IPS DF 6.9 (cell line): Measurements from ENCODE around the gene SMIM41.

Experiments used
- DNase-seq: peaks from one replicate; pipeline ENCODE4 v3.0.0-alpha.2; 2013; ENCODE audit warnings: low read depth, low spot score
- H3K27ac ChIP-seq: one replicate; pipeline ENCODE4 v1.5.1; 2013; ENCODE audit warnings: low read length, control low read depth
- H3K27me3 ChIP-seq: 2 replicates; pipeline ENCODE4 v1.6.1; 2013; ENCODE audit warnings: mild to moderate bottlenecking, low read length; ENCODE audit not compliant: control insufficient read depth, insufficient read depth
- H3K36me3 ChIP-seq: 2 replicates; pipeline ENCODE4 v1.6.1; 2013; ENCODE audit warnings: low read length; ENCODE audit not compliant: control insufficient read depth, insufficient read depth
- H3K4me1 ChIP-seq: 2 replicates; pipeline ENCODE4 v1.6.1; 2013; ENCODE audit warnings: low read length; ENCODE audit not compliant: control insufficient read depth, insufficient read depth
- H3K4me3 ChIP-seq: 2 replicates; pipeline ENCODE4 v1.5.1; 2013; ENCODE audit warnings: mild to moderate bottlenecking, low read length
- H3K9me3 ChIP-seq: 2 replicates; pipeline ENCODE4 v1.6.1; 2013; ENCODE audit warnings: low read length, inconsistent platforms; ENCODE audit not compliant: control insufficient read depth, insufficient read depth
- WGBS: extraction: QIAGEN DNeasy Blood & Tissue Kit; methylation state at CpG from one replicate; pipeline ENCODE4 v1.1.7; 2013; ENCODE audit warnings: mixed read lengths, missing lambda C conversion rate; ENCODE audit not compliant: insufficient read length, insufficient coverage; 5-methylcytosine and 5-hydroxymethylcytosine counted together

The SMIM41 gene

DNA sequence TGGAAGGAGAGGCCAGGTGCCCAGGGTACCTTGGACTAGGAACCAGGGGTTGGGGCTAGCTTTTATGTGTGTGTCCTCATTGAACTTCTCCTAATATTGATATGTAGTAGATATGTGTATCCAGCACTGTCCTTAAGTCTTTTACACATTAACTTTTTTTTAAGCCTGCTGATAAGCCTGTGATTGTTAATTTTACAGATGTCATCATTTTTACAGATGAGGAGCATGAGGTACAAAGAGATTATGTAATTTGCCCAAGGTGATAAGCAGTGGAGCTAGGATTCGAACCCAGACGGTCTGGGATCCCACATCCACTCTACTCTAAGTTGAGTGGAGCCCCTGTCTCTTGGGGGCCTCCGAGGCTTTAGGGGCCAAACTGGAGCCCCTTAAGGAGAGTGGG, 38.5 kb upstream of the SMIM41 start:
- Histone ChIP-seq H3K9me3 (no peaks in the 10 kb centered on the region), H3K4me3 (no peak overlapping the region), H3K36me3 (no peaks in the 10 kb centered on the region), H3K4me1 (peaks cover 2% of the 10 kb centered on the region; the same call in 1 of the 2 replicates), H3K27me3 (no peaks in the 10 kb centered on the region), H3K27ac (no peak overlapping the region)
- WGBS, result no CpG with 5 or more reads among the region's 3 CpGs
- DNase-seq, result no peak

DNA sequence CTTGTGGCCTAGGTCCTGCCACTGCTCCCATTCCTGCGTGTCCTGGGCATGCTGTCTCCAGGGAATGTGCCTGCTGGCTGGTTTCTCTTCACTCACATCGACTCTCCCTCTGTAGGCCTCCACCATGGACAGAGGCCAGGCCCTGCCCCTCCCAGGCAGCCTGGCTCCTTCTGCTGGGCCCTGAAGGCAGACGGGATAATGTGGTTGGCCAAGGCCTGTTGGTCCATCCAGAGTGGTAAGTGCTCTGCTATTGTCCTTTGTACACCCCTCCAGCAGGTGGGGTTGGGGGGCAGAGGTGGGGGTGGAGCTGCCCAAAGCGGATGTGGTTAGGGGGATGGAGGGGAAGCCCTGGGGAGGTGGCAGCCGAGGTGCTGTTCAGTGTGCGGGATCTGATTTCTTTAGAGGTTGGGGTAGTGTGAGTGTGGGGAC, 37.8 kb upstream of the SMIM41 start:
- Histone ChIP-seq H3K27me3 (no peaks in the 10 kb centered on the region), H3K4me3 (no peak overlapping the region), H3K27ac (no peak overlapping the region), H3K36me3 (no peaks in the 10 kb centered on the region), H3K4me1 (no peaks in the 10 kb centered on the region), H3K9me3 (no peaks in the 10 kb centered on the region)
- WGBS, result no CpG with 5 or more reads among the region's 6 CpGs
- no peak for DNase-seq

DNA sequence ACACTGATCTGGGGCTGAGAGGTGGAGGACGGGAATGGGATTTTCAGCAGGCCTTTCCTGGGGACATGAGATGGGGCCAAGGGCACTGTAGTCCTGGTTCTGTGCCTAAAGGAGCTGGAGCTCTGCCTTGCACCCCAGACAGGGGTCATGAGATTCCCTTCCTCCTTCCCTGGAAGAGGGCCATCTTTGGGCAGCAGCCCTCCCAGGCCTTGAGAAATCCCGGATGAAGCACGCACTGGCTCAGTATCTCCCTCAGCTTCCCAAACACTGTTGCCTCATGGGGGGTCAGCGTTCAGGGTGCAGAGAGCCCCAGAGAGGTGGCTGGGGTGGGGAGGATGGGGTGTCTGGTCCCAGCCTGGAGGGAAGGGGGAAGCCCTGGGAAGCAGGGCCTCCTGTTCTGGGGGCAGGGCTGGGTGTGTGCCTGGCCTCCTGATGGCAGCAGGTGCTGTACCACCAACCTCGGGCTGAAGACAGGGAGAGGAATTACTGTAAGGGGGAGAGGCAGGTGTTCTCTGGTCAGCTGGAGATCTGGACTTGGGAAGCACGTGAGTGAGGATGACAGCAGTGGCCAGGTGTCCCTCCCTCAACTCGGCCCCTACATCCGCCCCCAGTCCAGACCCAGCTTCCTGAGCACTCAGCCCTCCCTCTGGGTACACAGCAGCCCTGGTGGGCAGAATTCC, 36.7 kb upstream of the SMIM41 start:
- no CpG with 5 or more reads among the region's 8 CpGs for WGBS
- no peaks in the 10 kb centered on the region for H3K27me3 ChIP-seq
- H3K36me3 ChIP-seq, result no peaks in the 10 kb centered on the region
- H3K27ac ChIP-seq, result no peak overlapping the region
- H3K9me3 ChIP-seq, result no peaks in the 10 kb centered on the region
- no peak for DNase-seq
- no peaks in the 10 kb centered on the region for H3K4me1 ChIP-seq
- no peak overlapping the region for H3K4me3 ChIP-seq

DNA sequence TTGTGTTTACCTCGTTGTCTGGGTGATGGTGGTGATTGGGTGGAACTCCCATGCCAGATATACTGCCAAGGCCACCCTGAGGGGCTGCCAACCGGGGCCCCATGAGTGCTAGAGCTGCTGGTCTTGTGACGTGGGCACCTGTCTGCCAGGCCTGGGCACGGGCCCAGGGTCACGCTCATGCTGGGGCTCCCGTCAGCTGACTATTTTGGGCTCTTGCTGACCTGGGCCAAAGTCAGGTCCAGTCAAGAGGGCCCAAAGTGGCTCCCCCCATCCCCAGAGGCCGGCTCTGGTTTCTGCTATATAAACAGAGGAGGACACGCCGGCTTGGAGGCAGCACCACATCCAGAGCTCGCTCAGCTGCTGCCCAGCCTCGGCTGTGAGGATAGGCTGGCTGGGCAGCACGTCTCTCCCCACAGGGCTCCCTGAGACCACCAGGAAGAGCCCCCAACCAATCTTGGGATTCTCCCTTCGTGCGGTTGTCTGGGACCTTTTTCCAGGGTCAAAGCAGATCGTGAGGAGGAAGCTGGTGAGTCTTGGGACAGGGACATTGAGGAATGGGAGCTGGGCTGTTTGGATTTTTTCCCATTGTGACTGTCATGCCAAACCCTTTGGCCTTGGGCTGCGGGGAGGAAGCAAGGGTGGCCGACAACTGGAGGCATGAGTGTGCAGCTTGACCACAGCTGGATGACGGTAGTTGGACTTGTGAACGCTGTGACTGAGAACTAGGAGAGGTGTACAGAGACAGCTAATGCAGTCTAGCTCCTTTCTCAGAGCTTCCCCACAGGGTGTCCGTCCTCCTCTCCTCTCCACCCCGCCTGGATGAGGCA, 35.9 kb upstream of the SMIM41 start:
- Histone ChIP-seq H3K4me1 (no peaks in the 10 kb centered on the region), H3K27me3 (no peaks in the 10 kb centered on the region), H3K36me3 (no peaks in the 10 kb centered on the region), H3K27ac (no peak overlapping the region), H3K9me3 (no peaks in the 10 kb centered on the region), H3K4me3 (no peak overlapping the region)
- no peak for DNase-seq
- WGBS, result no CpG with 5 or more reads among the region's 21 CpGs

DNA sequence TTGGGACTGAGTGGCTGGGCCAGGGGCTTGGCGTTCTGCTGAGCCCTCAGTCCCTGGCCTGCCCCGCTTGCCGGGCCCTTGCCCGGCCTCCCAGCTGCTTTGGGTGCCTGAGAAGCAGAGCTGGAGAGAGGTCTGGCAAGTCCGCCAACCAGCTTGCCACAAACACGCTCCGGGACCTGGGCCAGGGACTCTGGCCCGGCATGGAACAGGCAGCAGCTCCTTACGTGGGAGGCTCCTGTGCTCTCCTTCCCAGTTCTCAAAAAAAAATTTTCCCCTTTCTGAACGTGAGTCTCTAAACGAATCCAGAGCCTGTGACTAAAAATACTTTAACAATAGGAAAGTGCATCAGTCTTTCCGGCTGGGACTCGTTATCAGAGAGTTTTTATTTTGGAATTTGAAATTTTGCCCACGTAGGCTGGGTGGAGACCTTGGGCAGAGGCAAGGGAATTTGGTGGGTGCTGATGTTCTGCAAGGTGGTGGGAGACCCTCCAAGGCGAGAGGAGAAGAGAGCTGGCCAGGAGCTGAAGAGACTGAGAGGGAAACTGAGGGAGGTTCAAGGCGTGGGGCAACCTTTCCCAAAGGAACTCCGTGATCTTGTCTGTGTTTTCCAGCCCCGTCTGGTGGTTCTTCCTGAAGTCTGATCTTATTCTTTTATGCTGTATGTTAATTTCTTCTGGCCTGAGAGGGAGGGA, 35.1 kb upstream of the SMIM41 start:
- WGBS, result no CpG with 5 or more reads among the region's 18 CpGs
- DNase-seq, result no peak
- Histone ChIP-seq H3K9me3 (no peaks in the 10 kb centered on the region), H3K4me1 (no peaks in the 10 kb centered on the region), H3K27ac (no peak overlapping the region), H3K27me3 (peaks cover 8% of the 10 kb centered on the region; the same call in 1 of the 2 replicates), H3K36me3 (no peaks in the 10 kb centered on the region), H3K4me3 (no peak overlapping the region)

DNA sequence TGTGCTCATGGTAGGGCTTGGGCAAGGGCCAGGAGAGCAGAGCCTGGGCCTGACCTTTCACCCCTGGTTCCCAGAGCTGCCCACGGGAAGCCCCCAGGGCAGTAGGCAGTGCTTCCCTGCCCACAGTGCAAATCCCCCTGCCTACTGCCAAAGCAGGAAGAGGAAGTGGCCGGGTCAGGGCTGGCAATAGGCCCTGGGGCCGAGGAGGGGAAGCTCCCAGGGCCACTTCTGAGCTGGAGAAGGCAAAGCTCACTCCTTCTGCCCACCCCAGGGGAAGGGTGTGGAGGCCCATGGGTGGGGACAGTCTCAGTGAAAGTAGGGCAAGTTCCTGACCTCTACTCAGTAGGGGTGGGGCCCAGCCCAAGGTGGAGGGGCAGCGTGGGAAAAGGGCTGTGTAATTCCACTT, 33.7 kb upstream of the SMIM41 start:
- no peak overlapping the region for H3K4me3 ChIP-seq
- no peak for DNase-seq
- no CpG with 5 or more reads among the region's 4 CpGs for WGBS
- H3K9me3 ChIP-seq, result no peaks in the 10 kb centered on the region
- H3K27ac ChIP-seq, result no peak overlapping the region
- H3K4me1 ChIP-seq, result no peaks in the 10 kb centered on the region
- H3K27me3 ChIP-seq, result peaks cover 16% of the 10 kb centered on the region; the same call in 1 of the 2 replicates
- no peaks in the 10 kb centered on the region for H3K36me3 ChIP-seq

DNA sequence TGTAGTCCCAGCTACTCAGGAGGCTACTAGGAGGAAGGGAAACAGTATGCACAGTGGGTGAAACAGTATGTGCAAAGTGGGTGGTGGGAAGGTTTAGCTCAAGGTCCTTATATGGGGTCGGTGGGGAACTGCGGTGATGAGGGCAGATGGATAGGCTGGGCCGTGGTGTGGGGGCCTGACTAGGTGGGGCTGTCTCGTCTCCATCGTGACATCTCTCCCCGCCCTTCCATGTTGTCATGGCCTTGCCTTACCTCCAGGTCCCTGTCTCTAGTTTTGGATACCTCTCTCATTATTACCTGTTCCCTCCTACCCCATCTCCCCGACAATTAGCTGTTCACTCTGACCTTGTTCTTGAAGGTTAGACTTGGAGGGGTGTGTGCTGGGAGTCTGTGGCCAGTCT, 32.6 kb upstream of the SMIM41 start:
- no peak for DNase-seq
- H3K27ac ChIP-seq, result no peak overlapping the region
- H3K27me3 ChIP-seq, result peaks cover 19% of the 10 kb centered on the region; the same call in 1 of the 2 replicates
- H3K9me3 ChIP-seq, result no peaks in the 10 kb centered on the region
- no peak overlapping the region for H3K4me3 ChIP-seq
- WGBS, result no CpG with 5 or more reads among the region's 7 CpGs
- H3K4me1 ChIP-seq, result no peaks in the 10 kb centered on the region
- H3K36me3 ChIP-seq, result no peaks in the 10 kb centered on the region

DNA sequence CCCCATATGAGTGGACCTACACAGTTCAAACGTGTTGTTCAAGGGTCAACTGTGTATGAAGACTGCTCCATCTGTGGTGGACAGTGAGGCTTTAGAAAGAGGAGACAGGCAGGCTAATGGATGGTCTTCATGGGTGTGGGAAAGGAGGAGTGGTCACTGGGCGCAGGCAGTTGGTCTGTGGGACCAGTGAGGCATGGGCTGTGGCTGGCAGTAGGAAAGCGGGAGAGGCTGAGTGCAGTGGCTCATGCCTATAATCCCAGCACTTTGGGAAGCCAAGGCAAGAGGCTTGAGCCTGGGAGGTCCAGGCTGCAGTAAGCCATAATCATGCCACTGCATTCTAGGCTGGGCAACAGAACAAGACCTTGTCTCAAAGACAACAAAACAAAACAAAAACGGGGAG, 30.2 kb upstream of the SMIM41 start:
- no peak for DNase-seq
- Histone ChIP-seq H3K9me3 (no peaks in the 10 kb centered on the region), H3K4me1 (no peaks in the 10 kb centered on the region), H3K27ac (no peak overlapping the region), H3K4me3 (no peak overlapping the region), H3K36me3 (0 out of 2 replicates have a peak, but pooled peaks cover 1% of the 10 kb centered on the region), H3K27me3 (peaks cover 19% of the 10 kb centered on the region; the same call in 1 of the 2 replicates)
- WGBS, result no CpG with 5 or more reads among the region's 4 CpGs

DNA sequence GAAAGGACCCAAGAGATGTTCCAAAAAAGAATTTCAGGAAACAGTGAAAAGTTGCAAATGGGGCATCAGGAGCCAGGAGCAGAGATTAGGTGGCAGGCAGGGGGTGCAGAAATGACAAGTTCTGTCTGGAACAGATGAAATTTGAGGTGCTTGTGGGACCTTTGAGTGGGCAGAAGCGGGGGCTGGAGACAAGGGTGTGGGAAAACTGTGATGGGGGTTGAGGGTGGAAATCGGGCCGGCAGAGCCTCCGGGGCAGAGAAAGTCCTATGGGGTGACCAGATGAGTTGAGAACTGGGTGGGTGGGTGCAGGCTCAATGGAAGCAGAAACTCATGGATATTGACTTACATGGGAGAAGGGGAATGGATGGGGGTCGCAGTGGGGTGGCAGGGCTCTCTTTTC, 29.8 kb upstream of the SMIM41 start:
- Histone ChIP-seq H3K9me3 (no peaks in the 10 kb centered on the region), H3K27ac (no peak overlapping the region), H3K4me3 (no peak overlapping the region), H3K4me1 (no peaks in the 10 kb centered on the region), H3K27me3 (peaks cover 19% of the 10 kb centered on the region; the same call in 1 of the 2 replicates), H3K36me3 (peaks cover 5% of the 10 kb centered on the region; the same call in 1 of the 2 replicates)
- WGBS, result no CpG with 5 or more reads among the region's 5 CpGs
- no peak for DNase-seq

DNA sequence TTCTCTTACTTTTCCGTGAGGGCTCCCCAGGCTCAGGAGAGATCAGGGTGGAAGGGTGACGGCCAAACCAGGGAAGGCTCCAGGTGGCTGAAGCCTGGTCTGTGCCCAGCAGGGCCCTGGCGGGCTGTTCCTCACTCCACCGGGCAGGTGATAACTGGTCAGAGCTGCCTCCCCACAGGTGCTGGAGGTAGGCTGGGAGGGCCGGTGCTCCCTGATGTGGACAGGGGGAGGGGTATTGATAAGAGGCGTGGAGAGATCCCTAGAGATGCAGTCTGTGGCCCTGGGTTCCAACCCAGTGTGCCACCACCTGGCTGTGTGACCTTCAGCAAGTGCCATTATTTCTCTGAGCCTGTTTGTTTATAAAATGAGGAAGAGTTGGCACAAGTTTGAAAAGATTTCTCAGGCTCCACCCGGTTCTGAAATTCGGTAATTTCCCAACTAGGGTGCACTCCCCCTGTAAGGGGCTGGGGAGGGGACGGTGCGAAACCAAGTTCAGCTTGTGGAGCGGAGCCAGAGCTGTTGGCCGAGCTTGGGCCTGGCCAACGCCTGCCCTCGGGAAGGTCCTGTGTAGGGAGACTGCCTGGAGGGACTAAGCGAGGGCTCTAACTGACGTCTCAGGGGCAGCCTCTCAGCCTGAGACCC, 29.3 kb upstream of the SMIM41 start:
- Histone ChIP-seq H3K36me3 (peaks cover 6% of the 10 kb centered on the region; the same call in 1 of the 2 replicates), H3K27ac (no peak overlapping the region), H3K4me3 (peak overlapping the region; percentile 28; the same call in 1 of the 2 replicates), H3K4me1 (no peaks in the 10 kb centered on the region), H3K9me3 (no peaks in the 10 kb centered on the region), H3K27me3 (peaks cover 19% of the 10 kb centered on the region; the same call in 1 of the 2 replicates)
- no CpG with 5 or more reads among the region's 16 CpGs for WGBS
- DNase-seq, result no peak
